Chondrocyte (in vitro differentiated cells): ENCODE data around the gene MARCHF6. TPM values are rescaled to one million over a fixed set of nuclear protein-coding genes. Genes with fewer than 3 reads are reported as not detected.
A peak's percentile ranks its signal among the peaks of the same experiment; 100 is the strongest.

Experiments used
- DNase-seq: peaks from one replicate; pipeline ENCODE4 v3.0.0; 2021; ENCODE audit warnings: mixed read lengths, low spot score
- H3K27ac Mint-ChIP-seq: one replicate; pipeline ENCODE4 v1.8.0; 2021; ENCODE audit warnings: mild to moderate bottlenecking, moderate library complexity, mixed read lengths; ENCODE audit not compliant: unreplicated experiment
- H3K27me3 Mint-ChIP-seq: 2 replicates; pipeline ENCODE4 v1.8.0; 2021; ENCODE audit warnings: low read depth, mixed read lengths
- H3K36me3 Mint-ChIP-seq: 2 replicates; pipeline ENCODE4 v1.8.0; 2021; ENCODE audit warnings: low read depth, mixed read lengths
- H3K4me1 Mint-ChIP-seq: 2 replicates; pipeline ENCODE4 v1.8.0; 2021; ENCODE audit warnings: low read depth, mild to moderate bottlenecking, mixed read lengths
- H3K4me3 Mint-ChIP-seq: one replicate; pipeline ENCODE4 v1.8.0; 2021; ENCODE audit warnings: mild to moderate bottlenecking, moderate library complexity, mixed read lengths; ENCODE audit not compliant: unreplicated experiment
- H3K9me3 Mint-ChIP-seq: 2 replicates; pipeline ENCODE4 v1.8.0; 2021; ENCODE audit warnings: low read depth, mixed read lengths
- CTCF ChIP-seq: fragments of 200-600 bp; sonication (generic); IDR thresholded peaks from 2 replicates; pipeline ENCODE4 v1.5.0; 2021; ENCODE audit warnings: antibody characterized with exemption, mild to moderate bottlenecking, moderate library complexity
- total RNA-seq: library from RNA; stranded (reverse); gene quantifications from 3 replicates; pipeline ENCODE4 v1.2.1, GENCODE V29; 2021

Gene MARCHF6
- total RNA-seq, 1 donor from 2014 or later = 149 TPM

- no peaks in the 10 kb centered on the region for H3K36me3 Mint-ChIP-seq
- no peak overlapping the region for H3K4me3 Mint-ChIP-seq
Observed at GRCh38 chr5:10329820-10330481, 23.5 kb upstream of the MARCHF6 start.

GRCh38 chr5:10330511-10331230, 22.8 kb upstream of the MARCHF6 start:
- H3K4me1 Mint-ChIP-seq = peaks cover 59% of the 10 kb centered on the region
- H3K27ac Mint-ChIP-seq = peak overlapping the region; percentile 88
- no peaks in the 10 kb centered on the region for H3K27me3 Mint-ChIP-seq
- no peaks in the 10 kb centered on the region for H3K9me3 Mint-ChIP-seq
- TF ChIP-seq CTCF = no peak
- no peaks in the 10 kb centered on the region for H3K36me3 Mint-ChIP-seq
- no peak for DNase-seq
- no peak overlapping the region for H3K4me3 Mint-ChIP-seq

More at GRCh38 chr5:10329820-10330481, 23.5 kb upstream of the MARCHF6 start:
- Mint-ChIP-seq H3K4me1 (peaks cover 61% of the 10 kb centered on the region), H3K27me3 (no peaks in the 10 kb centered on the region), H3K9me3 (no peaks in the 10 kb centered on the region), H3K27ac (peak overlapping the region; percentile 88)
- DNase-seq = no peak
- no peak for TF ChIP-seq CTCF

- DNase-seq = no peak
- TF ChIP-seq CTCF = no peak
Observed at GRCh38 chr5:10331341-10331796, 22.1 kb upstream of the MARCHF6 start.

GRCh38 chr5:10332301-10332700, 21.2 kb upstream of the MARCHF6 start:
- Mint-ChIP-seq H3K4me1 (peaks cover 59% of the 10 kb centered on the region), H3K9me3 (no peaks in the 10 kb centered on the region), H3K4me3 (no peak overlapping the region), H3K27me3 (no peaks in the 10 kb centered on the region), H3K27ac (peak overlapping the region; percentile 56), H3K36me3 (no peaks in the 10 kb centered on the region)
- TF ChIP-seq CTCF = no peak
- DNase-seq = no peak

More at GRCh38 chr5:10331341-10331796, 22.1 kb upstream of the MARCHF6 start:
- Mint-ChIP-seq H3K4me3 (no peak overlapping the region), H3K27ac (peak overlapping the region; percentile 88), H3K9me3 (no peaks in the 10 kb centered on the region), H3K36me3 (no peaks in the 10 kb centered on the region), H3K4me1 (peaks cover 59% of the 10 kb centered on the region), H3K27me3 (no peaks in the 10 kb centered on the region)

GRCh38 chr5:10333154-10334006, 20.1 kb upstream of the MARCHF6 start:
- Mint-ChIP-seq H3K4me1 (peaks cover 56% of the 10 kb centered on the region), H3K27ac (peak overlapping the region; percentile 61), H3K9me3 (no peaks in the 10 kb centered on the region), H3K36me3 (no peaks in the 10 kb centered on the region), H3K4me3 (peak overlapping the region; percentile 86), H3K27me3 (no peaks in the 10 kb centered on the region)
- peak; percentile 68 for TF ChIP-seq CTCF
- DNase-seq = no peak
